HG03571 (cell line): Measurements from ENCODE around the gene OR7E24.
"Not testable (repeated sequence)": the region's sequence is repeated elsewhere in the genome, so short reads cannot be mapped to it uniquely, and the experiment has no call there.

ENCODE experiments used
- ATAC-seq: cut with Tn5 transposase; IDR thresholded peaks from one replicate; pipeline ENCODE4 v1.9.1; 2021; ENCODE audit not compliant: unreplicated experiment

The OR7E24 gene

GRCh38 chr19:9250630-9251029 is at the start of gene OR7E24:
TSS of gene OR7E24 (plus strand) at chr19:9250930. CDS start at chr19:9251044, 114 bp downstream.
- no peak for ATAC-seq

DNA sequence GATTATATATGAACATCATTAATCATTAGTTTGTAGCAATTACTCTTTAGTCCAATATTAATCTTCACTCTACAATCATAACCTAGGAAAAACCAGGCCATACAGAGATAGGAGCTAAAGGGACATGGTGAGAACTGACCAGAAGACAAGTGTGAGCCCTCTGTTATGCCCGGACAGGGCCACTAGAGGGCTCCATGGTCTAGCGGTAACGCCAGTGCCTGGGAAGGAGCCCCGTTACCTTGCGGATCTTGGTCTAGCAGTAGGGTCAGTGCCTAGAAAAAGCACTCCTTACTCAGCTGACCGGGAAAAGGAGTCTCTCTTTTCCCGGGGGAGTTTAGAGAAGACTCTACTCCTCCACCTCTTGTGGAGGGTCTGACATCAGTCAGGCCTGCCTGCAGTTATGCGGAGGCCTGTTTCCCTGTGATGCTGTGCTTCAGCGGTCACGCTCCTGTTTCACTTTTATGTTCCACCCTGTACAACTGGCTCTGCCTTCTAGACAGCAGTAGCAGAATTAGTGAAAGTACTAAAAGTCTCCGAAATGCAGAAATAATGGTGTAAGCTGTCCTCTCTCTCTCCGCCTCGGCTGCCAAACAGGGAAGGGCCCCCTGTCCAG is 45.1 kb upstream of the OR7E24 start:
- no peak for ATAC-seq

GRCh38 chr19:9219489-9219888 is 31.2 kb upstream of the OR7E24 start, which contains the start of gene OR7D4:
TSS of gene OR7D4 (minus strand) at chr19:9219589. CDS start at chr19:9214837, 4,752 bp downstream.
- no peak for ATAC-seq

GRCh38 chr19:9251236-9251635 is 506 bp downstream of the OR7E24 start:
- ATAC-seq: no peak

DNA sequence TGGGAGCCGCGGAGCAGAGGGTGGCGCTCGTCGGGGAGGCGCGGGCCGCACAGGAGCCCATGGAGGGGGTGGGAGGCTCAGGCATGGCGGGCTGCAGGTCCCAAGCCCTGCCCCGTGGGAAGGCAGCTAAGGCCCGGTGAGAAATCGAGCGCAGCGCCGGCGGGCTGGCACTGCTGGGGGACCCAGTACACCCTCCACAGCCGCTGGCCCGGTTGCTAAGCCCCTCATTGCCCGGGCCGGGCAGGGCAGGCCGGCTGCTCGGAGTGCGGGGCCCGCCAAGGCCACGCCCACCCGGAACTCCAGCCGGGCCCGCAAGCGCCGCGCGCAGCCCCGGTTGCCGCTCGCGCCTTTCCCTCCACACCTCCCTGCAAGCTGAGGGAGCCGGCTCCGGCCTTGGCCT is 32.8 kb downstream of the OR7E24 start:
- not testable (repeated sequence) for ATAC-seq

DNA sequence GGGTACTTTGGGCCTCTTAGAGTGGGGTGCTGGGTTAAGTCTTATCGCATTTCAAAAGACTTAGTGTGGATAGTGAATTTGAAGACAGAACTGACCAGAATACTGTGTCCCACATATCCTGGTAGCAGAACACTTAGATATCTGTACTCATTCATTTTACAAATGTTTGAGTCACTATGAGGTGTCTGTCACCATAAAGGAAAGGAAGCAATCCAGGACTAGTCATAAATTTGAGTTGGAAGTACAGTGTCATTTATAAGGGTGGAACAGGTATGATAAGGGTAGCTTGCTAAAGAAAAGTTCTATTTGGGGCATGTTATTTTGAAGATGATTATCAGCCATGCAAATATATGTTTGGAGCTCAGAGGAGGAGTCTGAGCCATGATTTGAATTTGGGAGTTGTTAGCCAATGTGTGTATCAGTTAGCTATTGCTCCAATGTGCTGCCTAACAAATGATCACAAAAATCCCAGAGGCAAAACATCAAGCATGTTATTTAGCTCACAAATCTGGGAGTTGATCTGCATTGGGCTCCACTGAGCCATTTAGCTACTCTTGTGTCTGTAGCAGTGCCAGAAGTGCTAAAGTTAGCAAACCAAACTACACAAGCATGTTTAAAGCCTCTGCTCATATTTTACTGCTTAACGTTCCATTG is 38.6 kb downstream of the OR7E24 start:
- ATAC-seq: no peak

DNA sequence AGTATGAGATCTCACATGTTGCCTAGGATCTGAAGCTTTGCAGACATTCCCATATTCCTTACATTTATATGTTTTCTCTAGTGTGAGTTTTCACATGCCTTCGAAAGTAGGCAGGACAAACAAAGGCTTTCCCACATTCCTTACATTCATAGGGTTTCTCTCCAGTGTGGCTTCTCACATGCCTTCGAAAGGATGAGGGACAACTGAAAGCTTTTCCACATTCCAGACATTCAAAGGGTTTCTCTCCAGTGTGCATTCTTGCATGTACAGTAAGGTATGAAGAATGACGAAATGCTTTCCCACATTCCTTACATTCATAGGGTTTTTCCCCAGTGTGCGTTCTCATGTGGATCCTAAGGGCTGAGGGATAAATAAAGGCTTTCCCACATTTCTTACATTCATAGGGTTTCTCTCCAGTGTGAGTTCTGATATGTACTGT is 44.7 kb downstream of the OR7E24 start:
- no peak for ATAC-seq

- no peak for ATAC-seq
Observed at GRCh38 chr19:9296336-9296735, 45.6 kb downstream of the OR7E24 start.
